IPS-18c (cell line): ENCODE data around the gene SHCBP1L.
"Not testable (repeated sequence)": the region's sequence is repeated elsewhere in the genome, so short reads cannot be mapped to it uniquely, and the experiment has no call there.

Source experiments
- H3K4me3 ChIP-seq: 2 replicates; pipeline ENCODE4 v1.7.0; 2013; ENCODE audit warnings: low read depth, mild to moderate bottlenecking, low read length, moderate library complexity; ENCODE audit not compliant: insufficient read depth
- H3K9me3 ChIP-seq: one replicate; pipeline ENCODE4 v1.6.1; 2013; ENCODE audit warnings: mild to moderate bottlenecking, low read length, moderate library complexity; ENCODE audit not compliant: control insufficient read depth, insufficient read depth

Gene SHCBP1L

GRCh38 chr1:182927693-182928433 is 25.1 kb downstream of the SHCBP1L start:
- Histone ChIP-seq H3K4me3 (no peak overlapping the region), H3K9me3 (no peaks in the 10 kb centered on the region)

GRCh38 chr1:182925661-182926060 is 27.3 kb downstream of the SHCBP1L start:
- H3K4me3 ChIP-seq = no peak overlapping the region

GRCh38 chr1:182917378-182917777 is 35.6 kb downstream of the SHCBP1L start:
- Histone ChIP-seq H3K9me3 (no peaks in the 10 kb centered on the region), H3K4me3 (no peak overlapping the region)

More at GRCh38 chr1:182925661-182926060, 27.3 kb downstream of the SHCBP1L start:
- no peaks in the 10 kb centered on the region for H3K9me3 ChIP-seq

GRCh38 chr1:182913401-182913800 is 39.6 kb downstream of the SHCBP1L start:
- Histone ChIP-seq H3K9me3 (no peaks in the 10 kb centered on the region), H3K4me3 (no peak overlapping the region)

GRCh38 chr1:182910143-182910542 is 42.8 kb downstream of the SHCBP1L start:
- Histone ChIP-seq H3K4me3 (no peak overlapping the region), H3K9me3 (no peaks in the 10 kb centered on the region)

GRCh38 chr1:182909578-182909977 is 43.4 kb downstream of the SHCBP1L start:
- no peak overlapping the region for H3K4me3 ChIP-seq
- no peaks in the 10 kb centered on the region for H3K9me3 ChIP-seq

GRCh38 chr1:182905321-182905720 is 47.6 kb downstream of the SHCBP1L start:
- Histone ChIP-seq H3K4me3 (no peak overlapping the region), H3K9me3 (peaks cover 2% of the 10 kb centered on the region)

GRCh38 chr1:182901946-182902345 is 51.0 kb downstream of the SHCBP1L start:
- H3K9me3 ChIP-seq, H3K4me3 ChIP-seq: not testable (repeated sequence)

- Histone ChIP-seq H3K9me3 (peaks cover 2% of the 10 kb centered on the region), H3K4me3 (no peak overlapping the region)
Observed at GRCh38 chr1:182897696-182898095, 55.3 kb downstream of the SHCBP1L start.

GRCh38 chr1:182890927-182891610 is 61.9 kb downstream of the SHCBP1L start:
- no peaks in the 10 kb centered on the region for H3K9me3 ChIP-seq

GRCh38 chr1:182889997-182890396 is 63.0 kb downstream of the SHCBP1L start:
- Histone ChIP-seq H3K4me3 (no peak overlapping the region), H3K9me3 (no peaks in the 10 kb centered on the region)

More at GRCh38 chr1:182890927-182891610, 61.9 kb downstream of the SHCBP1L start:
- no peak overlapping the region for H3K4me3 ChIP-seq

GRCh38 chr1:182888736-182889531 is 64.0 kb downstream of the SHCBP1L start:
- H3K4me3 ChIP-seq = no peak overlapping the region
- H3K9me3 ChIP-seq = no peaks in the 10 kb centered on the region

- Histone ChIP-seq H3K9me3 (no peaks in the 10 kb centered on the region), H3K4me3 (no peak overlapping the region)
Observed at GRCh38 chr1:182886985-182887384, 66.0 kb downstream of the SHCBP1L start.

- H3K4me3 ChIP-seq = no peak overlapping the region
- H3K9me3 ChIP-seq = no peaks in the 10 kb centered on the region
Observed at GRCh38 chr1:182885591-182885990, 67.4 kb downstream of the SHCBP1L start.

GRCh38 chr1:182884872-182885271 is 68.1 kb downstream of the SHCBP1L start:
- H3K4me3 ChIP-seq = no peak overlapping the region
- H3K9me3 ChIP-seq = no peaks in the 10 kb centered on the region

- Histone ChIP-seq H3K4me3 (no peak overlapping the region), H3K9me3 (no peaks in the 10 kb centered on the region)
Observed at GRCh38 chr1:182877842-182878241, 75.1 kb downstream of the SHCBP1L start.

- no peak overlapping the region for H3K4me3 ChIP-seq
- H3K9me3 ChIP-seq = no peaks in the 10 kb centered on the region
Observed at GRCh38 chr1:182877331-182877730, 75.6 kb downstream of the SHCBP1L start.

GRCh38 chr1:182875889-182876288 is 77.1 kb downstream of the SHCBP1L start:
- no peaks in the 10 kb centered on the region for H3K9me3 ChIP-seq
- no peak overlapping the region for H3K4me3 ChIP-seq
